ENCODE results near the gene RPS19BP1.

The RPS19BP1 gene

DNA sequence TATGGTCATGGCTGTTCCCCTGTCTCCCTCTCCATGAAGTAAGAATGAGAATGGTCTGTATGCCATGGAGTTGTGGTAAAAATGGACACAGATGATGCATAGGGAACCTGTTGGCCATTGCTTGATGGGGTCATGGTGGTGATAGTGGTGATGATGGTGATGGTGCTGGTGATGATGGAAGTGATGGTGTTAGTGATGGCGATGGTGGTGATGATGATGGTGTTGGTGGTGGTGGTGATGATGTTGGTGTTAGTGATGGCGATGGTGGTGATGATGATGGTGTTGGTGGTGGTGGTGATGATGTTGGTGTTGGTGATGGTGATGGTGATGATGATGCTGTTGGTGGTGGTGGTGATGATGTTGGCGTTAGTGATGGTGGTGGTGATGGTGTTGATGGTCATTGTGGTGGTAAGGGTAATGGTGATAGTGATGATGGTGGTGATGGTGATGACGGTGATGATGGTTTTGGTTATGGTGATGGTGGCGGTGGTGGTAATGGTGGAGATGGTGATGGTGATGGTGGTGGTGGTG lies 32.9 kb upstream of the RPS19BP1 start:
- DNase-seq: no peak
- peaks cover 4% of the 10 kb centered on the region for H3K27me3 Mint-ChIP-seq
- no peak for ATAC-seq
- peaks cover 9 to 12% of the 10 kb centered on the region in 2 donors for H3K9me3 Mint-ChIP-seq
- H3K27ac Mint-ChIP-seq: no peak overlapping the region
- H3K4me1 Mint-ChIP-seq: peaks cover 15% of the 10 kb centered on the region
- H3K4me3 Mint-ChIP-seq: no peak overlapping the region

DNA sequence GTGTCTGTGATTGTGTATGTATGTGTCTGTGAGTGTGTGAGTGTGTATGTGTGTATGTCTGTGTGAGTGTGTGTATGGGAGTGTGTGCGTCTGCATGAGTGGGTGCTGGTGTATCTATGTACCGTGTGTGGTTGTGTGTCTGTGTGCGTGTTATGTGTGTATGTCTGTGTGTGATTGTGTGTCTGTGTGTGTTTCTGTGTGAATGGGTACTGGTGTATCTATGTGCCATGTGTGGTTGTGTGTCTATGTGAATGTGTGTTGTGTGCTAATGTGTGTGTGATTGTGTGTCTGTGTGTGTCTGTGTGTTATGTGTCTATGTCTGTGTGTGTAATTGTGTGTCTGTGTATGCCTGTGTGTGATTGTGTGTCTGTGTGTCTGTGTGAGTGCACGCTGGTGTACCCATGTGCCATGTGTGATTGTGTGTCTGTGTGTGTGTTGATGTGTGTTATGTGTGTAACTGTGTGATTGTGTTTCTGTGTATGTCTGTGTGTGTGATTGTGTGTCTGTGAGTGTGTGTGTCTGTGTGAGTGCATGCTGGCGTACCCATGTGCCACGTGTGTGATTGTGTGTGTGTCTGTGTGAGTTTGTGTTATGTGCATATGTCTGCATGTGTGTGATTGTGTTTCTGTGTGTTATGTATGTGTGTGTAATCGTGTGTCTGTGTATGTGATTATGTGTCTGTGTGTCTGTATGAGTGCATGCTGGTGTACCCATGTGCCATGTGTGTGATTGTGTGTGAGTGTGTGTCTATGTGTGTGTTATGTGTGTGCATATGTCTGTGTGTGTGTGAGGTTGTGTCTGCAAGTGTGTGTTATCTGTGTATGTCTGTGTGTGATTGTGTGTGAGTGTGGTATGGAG lies 31.3 kb upstream of the RPS19BP1 start:
- H3K27ac Mint-ChIP-seq: no peak overlapping the region
- peaks cover 9 to 12% of the 10 kb centered on the region in 2 donors for H3K9me3 Mint-ChIP-seq
- H3K27me3 Mint-ChIP-seq: peaks cover 15% of the 10 kb centered on the region
- ATAC-seq: no peak
- DNase-seq: no peak
- H3K4me3 Mint-ChIP-seq: no peak overlapping the region
- peaks cover 15% of the 10 kb centered on the region for H3K4me1 Mint-ChIP-seq

- Mint-ChIP-seq H3K27me3 (peaks cover 24% of the 10 kb centered on the region), H3K4me3 (no peak overlapping the region), H3K4me1 (peaks cover 14% of the 10 kb centered on the region), H3K9me3 (peaks cover 9 to 12% of the 10 kb centered on the region in 2 donors), H3K27ac (no peak overlapping the region)
- ATAC-seq: no peak
- no peak for DNase-seq
Measured at GRCh38 chr22:39562839-39563489, 30.4 kb upstream of the RPS19BP1 start.

GRCh38 chr22:39560127-39560526 lies 27.6 kb upstream of the RPS19BP1 start:
- H3K27ac Mint-ChIP-seq: no peak overlapping the region
- peaks cover 8% of the 10 kb centered on the region for H3K4me1 Mint-ChIP-seq
- H3K9me3 Mint-ChIP-seq: peaks cover 0 to 1% of the 10 kb centered on the region in 2 donors
- H3K27me3 Mint-ChIP-seq: peaks cover 49% of the 10 kb centered on the region
- DNase-seq (no peak), ATAC-seq (no peak)
- H3K4me3 Mint-ChIP-seq: no peak overlapping the region

DNA sequence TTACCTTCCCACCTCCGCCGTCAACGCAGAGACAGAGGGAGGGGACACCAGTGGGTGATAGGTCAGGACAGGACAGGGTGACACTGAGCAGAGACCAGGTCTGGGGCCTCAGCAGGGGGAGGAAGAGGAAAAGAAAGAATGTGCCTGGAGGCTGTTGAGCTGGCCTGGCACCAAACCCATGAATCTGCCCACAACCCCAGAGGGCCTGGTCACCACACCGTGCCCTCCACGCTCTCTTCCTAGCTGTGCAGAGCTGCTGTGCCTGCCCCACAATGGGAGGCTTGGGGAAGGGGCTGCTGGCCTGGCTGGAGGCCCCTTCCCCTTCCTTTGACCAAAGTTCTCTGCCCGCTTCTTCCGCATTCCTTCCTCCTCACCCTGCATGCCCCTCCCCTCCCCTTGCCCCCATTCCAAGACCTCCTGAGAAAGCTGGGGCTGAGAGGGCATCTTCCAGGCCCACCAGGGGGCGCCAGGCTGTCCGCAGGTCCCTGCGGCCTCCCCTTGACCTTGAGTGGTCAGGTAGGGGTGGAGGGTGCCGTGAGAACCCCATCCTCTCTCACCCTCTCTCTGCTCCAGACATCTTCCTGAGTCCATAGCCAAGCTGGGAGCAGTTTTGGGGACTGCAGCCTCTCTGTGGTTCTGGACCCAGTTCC lies 27.0 kb upstream of the RPS19BP1 start:
- Mint-ChIP-seq H3K27ac (no peak overlapping the region), H3K4me3 (no peak overlapping the region)

DNA sequence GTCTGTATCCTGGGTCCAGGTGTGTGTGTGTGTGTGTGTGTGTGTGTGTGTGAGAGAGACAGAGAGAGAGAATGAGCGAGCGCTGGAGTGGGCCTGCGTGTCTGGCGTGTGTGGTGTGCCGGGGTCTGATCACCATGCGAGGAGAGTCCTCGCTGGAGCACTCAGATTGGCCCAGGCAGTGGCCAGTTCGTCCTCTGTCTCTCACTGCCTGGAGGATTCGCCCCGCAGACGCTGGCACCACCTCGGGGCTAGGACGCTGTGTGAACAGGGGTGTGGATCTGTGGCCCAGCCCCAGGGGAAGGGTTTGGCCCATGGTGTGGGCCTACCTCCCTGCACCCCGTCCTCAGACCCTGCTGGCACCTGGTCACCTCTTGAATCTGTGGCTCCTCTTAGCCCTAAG lies 26.4 kb upstream of the RPS19BP1 start:
- H3K4me1 Mint-ChIP-seq: peaks cover 8% of the 10 kb centered on the region
- H3K4me3 Mint-ChIP-seq: no peak overlapping the region
- no peaks in the 10 kb centered on the region for H3K9me3 Mint-ChIP-seq
- no peak overlapping the region for H3K27ac Mint-ChIP-seq
- ATAC-seq: no peak
- peaks cover 59% of the 10 kb centered on the region for H3K27me3 Mint-ChIP-seq
- DNase-seq: no peak

More for the DNA sequence above, 27.0 kb upstream of the RPS19BP1 start:
- H3K9me3 Mint-ChIP-seq: no peaks in the 10 kb centered on the region
- peaks cover 55% of the 10 kb centered on the region for H3K27me3 Mint-ChIP-seq
- DNase-seq (no peak), ATAC-seq (no peak)
- peaks cover 8% of the 10 kb centered on the region for H3K4me1 Mint-ChIP-seq

- ATAC-seq: no peak
- peak overlapping the region; percentile 66 to 72 for H3K4me3 Mint-ChIP-seq
- H3K4me1 Mint-ChIP-seq: peaks cover 8% of the 10 kb centered on the region
- peak overlapping the region in 1 of 2 donors; percentile 32 for H3K27ac Mint-ChIP-seq
- no peaks in the 10 kb centered on the region for H3K9me3 Mint-ChIP-seq
- H3K27me3 Mint-ChIP-seq: peaks cover 60% of the 10 kb centered on the region
- no peak for DNase-seq
Measured at GRCh38 chr22:39558254-39558727, 25.7 kb upstream of the RPS19BP1 start.

DNA sequence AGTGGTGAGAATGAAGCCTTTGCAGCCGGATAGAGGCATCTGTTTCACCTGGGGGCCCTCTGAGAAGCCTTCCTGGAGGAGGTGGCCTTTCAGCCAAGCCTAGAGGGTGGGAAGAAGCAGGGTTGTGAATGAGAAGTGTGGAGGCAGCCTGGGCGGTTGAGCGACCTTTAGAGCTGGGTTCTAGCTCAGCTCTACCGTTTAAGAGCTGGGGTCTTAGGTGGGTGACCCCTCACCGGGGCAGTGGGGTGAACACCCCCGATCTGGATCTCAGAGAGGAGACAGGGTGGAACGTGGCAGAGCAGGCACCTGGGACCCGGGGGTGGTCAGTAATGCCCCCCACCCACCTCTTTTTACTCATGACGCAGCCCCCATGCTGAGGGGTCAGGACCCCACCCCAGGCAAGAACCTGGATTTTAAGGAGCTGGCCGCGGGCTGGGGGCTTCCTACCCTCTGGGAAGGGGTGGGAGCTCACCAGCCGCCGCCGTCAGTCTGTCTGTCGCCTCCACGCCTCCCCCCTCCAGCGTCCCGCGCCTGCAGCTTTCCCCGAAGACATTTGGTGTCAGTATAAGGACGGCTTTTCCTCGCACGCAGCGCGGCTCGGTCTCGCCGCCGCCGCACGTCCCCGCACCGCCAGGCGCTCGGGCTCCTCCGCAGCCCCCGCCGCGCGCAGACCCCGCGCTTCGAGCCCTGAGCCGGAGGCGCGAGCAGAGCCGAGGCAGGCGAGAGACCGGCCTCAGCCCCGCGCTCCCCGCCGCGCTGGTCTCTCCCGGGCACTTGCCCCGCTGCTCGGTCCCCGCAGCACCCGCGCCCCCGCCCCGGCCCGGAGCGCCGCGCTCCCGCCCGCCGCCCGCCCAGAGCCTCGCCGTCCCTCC lies 24.7 kb upstream of the RPS19BP1 start:
- peaks cover 70% of the 10 kb centered on the region for H3K27me3 Mint-ChIP-seq
- H3K9me3 Mint-ChIP-seq: no peaks in the 10 kb centered on the region
- no peak overlapping the region for H3K27ac Mint-ChIP-seq
- ATAC-seq (peak; percentile 71), DNase-seq (peak; percentile 30 to 31)
- H3K4me3 Mint-ChIP-seq: peak overlapping the region; percentile 43 to 61
- H3K4me1 Mint-ChIP-seq: peaks cover 8% of the 10 kb centered on the region

DNA sequence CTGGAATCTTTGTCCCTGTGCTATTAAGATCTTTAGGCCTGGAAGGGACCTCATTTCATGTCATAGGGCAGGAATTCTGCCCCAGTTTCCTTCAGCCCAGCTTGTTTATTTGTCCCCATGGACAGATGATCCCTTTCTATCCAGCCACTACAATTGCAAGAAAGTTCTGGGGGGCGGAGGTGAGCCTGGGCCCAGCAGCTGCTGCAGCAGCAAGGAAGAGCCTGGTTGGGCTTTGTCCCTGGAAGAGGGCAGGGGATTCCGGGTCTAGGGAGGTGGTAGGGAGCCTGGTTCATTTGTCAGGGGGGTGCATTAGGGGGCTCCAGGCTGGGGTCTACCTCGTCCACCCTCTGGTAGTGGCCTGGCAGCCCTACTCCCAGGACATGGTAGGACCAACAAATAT lies 21.6 kb upstream of the RPS19BP1 start:
- H3K9me3 Mint-ChIP-seq: no peaks in the 10 kb centered on the region
- peaks cover 8% of the 10 kb centered on the region for H3K4me1 Mint-ChIP-seq
- H3K27me3 Mint-ChIP-seq: peaks cover 86% of the 10 kb centered on the region
- no peak for ATAC-seq
- no peak overlapping the region for H3K27ac Mint-ChIP-seq
- DNase-seq: no peak
- no peak overlapping the region for H3K4me3 Mint-ChIP-seq

DNA sequence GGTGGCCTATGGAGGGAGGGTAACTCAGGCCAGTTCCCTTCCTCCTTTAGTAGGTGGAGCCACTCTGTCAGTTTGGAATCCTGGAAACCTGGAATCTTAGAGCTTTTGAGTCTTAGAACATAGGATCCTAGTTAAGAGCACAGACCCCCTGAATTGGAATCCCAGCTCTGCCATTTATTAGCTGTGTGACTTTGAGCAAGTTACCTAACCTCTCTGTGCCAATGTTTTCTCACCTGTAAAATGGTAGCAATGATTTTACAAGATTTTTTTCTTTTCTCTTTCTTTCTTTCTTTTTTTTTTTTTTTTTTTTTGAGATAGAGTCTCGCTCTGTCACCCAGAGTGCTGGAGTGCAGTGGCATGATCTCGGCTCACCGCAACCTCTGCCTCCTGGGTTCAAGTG lies 20.9 kb upstream of the RPS19BP1 start:
- ATAC-seq (no peak), DNase-seq (no peak)
- Mint-ChIP-seq H3K4me3 (no peak overlapping the region), H3K9me3 (no peaks in the 10 kb centered on the region), H3K4me1 (peaks cover 8% of the 10 kb centered on the region), H3K27ac (no peak overlapping the region), H3K27me3 (peaks cover 80% of the 10 kb centered on the region)

GRCh38 chr22:39547587-39547947 lies 15.0 kb upstream of the RPS19BP1 start:
- no peak overlapping the region for H3K4me3 Mint-ChIP-seq
- H3K4me1 Mint-ChIP-seq: peaks cover 26% of the 10 kb centered on the region
- DNase-seq: no peak
- H3K27me3 Mint-ChIP-seq: peaks cover 80% of the 10 kb centered on the region
- no peaks in the 10 kb centered on the region for H3K9me3 Mint-ChIP-seq
- H3K27ac Mint-ChIP-seq: no peak overlapping the region
- no peak for ATAC-seq

DNA sequence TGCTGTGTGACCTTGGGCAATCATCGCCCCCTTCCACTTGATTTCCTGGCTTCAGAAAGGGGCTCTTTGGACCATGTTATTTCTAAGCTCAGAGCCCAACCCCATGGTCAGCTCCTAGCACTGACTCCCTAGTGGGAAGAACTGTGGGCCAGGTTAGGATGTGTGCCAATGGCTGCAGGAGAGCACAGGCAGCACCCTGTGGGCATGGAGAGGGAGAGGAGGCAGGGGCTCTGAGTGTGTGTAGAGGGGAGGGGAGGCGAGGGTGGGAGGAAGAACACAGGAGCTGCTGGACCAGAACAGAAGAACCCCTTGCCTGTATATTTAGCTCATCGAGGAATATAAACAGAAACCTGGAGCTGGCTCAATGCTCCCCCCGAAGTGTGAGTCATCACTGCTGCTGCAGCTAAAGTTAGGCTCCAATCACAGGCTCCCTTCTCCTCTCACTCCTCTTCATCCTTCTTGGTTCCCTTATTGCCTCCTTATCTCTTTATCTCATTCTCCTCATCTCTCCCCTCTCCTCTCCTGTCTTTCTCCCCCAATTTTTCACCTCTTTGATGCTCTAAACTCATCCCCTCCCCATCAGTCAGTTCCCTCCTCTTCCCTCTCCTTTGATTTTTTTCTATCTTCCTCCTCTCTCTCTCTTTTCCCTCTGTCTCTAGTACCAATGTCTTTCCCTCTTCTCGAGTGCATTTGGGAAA lies 14.5 kb upstream of the RPS19BP1 start:
- ATAC-seq (no peak), DNase-seq (no peak)
- H3K27me3 Mint-ChIP-seq: peaks cover 76% of the 10 kb centered on the region
- H3K27ac Mint-ChIP-seq: no peak overlapping the region
- no peak overlapping the region for H3K4me3 Mint-ChIP-seq
- peaks cover 26% of the 10 kb centered on the region for H3K4me1 Mint-ChIP-seq
- no peaks in the 10 kb centered on the region for H3K9me3 Mint-ChIP-seq

GRCh38 chr22:39545386-39546365 lies 13.1 kb upstream of the RPS19BP1 start:
- DNase-seq: peak; percentile 56 to 59
- peak overlapping the region in 1 of 2 donors; percentile 68 for H3K27ac Mint-ChIP-seq
- no peaks in the 10 kb centered on the region for H3K9me3 Mint-ChIP-seq
- peak; percentile 74 for ATAC-seq
- H3K27me3 Mint-ChIP-seq: peaks cover 62% of the 10 kb centered on the region
- H3K4me3 Mint-ChIP-seq: peak overlapping the region; percentile 68 to 82
- H3K4me1 Mint-ChIP-seq: peaks cover 26% of the 10 kb centered on the region
